Measurements from ENCODE around the gene AKNA.

AKNA gene

GRCh38 chr9:114318416-114318815, 69.4 kb downstream of the AKNA start:
- DNase-seq: no peak

DNA sequence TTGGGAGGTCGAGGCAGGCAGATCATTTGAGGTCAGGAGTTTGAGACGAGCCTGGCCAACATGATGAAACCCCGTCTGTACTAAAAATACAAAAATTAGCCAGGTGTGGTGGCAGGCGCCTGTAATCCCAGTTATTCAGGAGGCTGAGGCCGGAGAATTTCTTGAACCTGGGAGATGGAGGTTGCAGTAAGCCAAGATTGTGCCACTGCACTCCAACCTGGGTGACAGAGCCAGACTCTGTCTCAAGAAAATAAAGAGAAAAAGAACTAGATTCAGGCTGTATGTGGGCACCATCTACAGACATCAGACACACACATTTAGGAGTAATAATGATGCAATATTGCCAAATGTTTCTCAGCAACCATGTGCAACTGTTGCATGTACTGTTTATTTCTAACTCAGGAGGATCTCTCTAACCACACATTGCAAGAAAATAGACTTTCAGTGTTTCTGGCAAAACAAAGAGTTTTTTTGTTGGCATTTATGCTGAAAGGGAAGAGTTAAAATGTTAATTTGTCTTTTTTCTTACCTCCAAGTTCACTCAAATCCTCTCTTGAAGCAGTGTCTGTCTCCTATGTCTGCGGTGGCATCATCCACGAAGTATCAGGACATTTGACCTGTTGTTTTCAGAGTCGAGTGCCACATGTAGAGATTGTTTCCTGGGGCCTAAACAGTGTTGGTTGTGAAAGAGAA, 70.0 kb downstream of the AKNA start:
- no peak for DNase-seq

DNA sequence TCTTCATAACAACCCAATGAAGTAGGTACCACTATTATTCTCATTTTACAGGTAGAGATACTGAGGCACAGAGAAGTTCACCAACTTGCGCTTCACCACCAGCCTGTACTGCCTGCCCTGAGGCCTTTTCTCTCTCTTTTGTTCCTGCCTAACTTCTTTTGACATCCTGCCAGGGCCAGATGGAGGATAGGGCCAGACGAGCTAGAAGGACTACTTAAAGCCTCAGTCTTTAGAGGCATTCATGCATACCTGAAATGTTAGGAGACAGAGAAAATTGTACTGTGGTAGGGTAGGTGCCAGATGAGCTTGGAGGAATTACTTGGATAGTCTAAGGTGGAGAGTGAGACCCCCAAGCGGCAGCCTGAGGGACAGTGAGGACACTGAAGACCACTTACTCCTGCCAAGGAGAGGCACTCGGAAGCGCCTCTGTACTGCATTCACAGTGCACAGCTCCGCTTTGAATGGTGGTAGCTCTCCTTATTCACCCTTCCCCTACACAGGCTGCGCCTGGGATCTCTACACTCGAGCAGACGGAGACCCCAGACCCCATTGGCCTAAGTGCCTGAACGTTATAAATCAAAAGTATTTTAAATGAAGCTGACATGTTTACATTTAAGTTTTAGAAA, 71.1 kb downstream of the AKNA start:
- no peak for DNase-seq

- no peak for DNase-seq
Observed at GRCh38 chr9:114315723-114316363, 71.9 kb downstream of the AKNA start.

GRCh38 chr9:114314881-114315722, 72.7 kb downstream of the AKNA start:
- DNase-seq: no peak

GRCh38 chr9:114314256-114314867, 73.4 kb downstream of the AKNA start:
- DNase-seq: no peak

- DNase-seq: no peak
Observed at GRCh38 chr9:114313186-114313585, 74.6 kb downstream of the AKNA start.

DNA sequence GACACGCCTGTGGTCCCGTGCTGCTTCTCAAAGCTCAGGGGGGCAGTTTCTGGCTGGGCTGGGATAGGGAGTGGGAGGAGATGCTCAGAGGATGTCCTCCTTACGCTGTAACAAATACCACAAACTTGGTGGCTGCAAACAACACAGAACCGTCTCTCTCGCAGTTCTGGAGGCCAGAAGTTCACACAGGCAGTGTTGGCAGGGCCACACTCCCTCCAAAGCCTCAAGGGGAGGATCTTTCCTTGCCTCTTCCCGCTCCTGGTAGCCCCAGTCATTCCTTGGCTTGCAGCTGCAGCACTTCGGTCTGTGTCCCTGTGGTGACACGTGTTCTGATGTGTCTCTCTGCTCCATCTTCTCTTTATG, 75.3 kb downstream of the AKNA start:
- no peak for DNase-seq

GRCh38 chr9:114311571-114312512, 75.9 kb downstream of the AKNA start:
- DNase-seq: no peak

DNA sequence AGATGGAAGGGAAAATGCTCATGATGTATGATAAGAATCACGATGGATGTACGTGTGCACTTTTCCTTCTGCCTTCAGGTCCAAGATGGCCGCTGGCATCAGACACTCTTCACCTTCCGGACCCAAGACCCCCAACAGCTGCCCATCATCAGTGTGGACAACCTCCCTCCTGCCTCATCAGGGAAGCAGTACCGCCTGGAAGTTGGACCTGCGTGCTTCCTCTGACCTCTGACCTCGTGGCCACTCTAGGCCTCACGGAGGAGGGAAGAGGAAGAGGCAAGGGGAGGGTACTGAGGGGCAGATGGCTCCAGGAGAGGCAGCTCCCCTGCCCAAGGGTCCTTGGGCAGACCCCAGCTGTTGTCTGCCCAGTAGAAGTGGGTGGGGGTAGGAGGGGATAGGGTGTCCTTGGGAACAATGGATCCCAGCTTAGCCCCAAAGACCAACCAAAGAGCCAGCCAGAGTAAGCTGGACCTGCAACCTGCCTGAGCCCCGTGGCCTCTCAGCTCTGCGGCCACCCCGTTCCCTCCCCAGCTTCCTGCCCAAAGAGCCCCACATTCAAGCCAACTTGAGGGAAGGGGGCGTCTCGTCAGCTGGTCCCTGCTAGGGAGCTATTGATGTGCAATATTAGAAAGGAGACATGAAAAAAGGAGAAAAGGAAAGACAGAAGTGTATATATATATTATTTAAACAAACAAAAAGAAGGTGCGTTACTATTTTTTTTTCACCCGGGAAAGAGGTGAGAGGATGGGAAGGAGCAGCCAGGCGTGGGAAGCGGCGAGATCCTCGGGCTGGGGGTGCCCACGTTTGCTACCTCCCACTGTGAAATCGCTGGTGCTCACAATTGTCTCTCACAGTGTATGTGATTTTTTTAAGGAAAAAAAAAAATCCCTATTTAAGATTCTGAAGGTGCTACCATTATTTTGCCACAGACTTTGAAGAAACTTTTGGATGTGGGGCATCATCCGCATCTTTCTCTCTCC, 77.0 kb downstream of the AKNA start:
- no peak for DNase-seq

DNA sequence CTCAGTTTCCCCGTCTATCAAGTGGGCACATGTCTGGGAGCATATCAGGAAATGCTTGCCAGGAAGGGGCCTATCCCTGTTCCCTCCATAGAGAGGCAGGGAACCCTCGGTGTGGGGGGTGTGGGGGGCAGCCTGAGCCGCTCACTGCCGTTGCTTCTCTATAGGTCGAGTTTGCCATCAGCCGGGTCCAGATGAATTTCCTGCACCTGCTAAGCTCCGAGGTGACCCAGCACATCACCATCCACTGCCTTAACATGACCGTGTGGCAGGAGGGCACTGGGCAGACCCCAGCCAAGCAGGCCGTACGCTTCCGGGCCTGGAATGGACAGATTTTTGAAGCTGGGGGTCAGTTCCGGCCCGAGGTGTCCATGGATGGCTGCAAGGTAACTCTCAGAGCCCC, 78.7 kb downstream of the AKNA start:
- no peak for DNase-seq

DNA sequence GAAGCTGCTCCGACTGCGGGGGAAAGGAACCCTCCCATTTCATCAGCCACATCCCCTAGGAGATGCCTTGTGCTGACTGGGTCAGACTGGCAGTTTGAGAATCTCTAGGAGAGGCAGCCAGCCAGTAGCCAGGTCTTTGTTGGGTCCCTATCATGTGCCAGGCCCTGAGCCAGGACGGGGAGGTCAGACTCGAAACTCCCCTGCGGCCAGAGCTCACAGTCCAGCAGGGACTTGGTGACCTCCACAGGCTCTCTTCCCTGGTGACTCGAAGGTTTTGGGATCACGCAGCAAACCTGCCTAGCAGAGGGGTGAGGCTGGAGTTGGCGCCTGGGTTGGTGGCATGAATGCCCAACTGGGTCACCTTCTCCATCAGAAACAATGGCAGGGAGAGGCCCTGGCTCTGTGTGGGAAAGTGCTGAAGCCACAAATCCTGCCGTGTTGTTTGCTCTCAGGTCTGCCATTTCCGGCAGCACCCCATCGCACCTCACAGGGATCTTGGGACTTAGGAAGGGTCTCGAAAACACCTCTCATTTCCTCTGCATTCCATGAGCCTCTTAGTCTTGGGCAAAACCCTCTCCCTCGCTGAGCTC, 79.3 kb downstream of the AKNA start:
- DNase-seq: no peak

DNA sequence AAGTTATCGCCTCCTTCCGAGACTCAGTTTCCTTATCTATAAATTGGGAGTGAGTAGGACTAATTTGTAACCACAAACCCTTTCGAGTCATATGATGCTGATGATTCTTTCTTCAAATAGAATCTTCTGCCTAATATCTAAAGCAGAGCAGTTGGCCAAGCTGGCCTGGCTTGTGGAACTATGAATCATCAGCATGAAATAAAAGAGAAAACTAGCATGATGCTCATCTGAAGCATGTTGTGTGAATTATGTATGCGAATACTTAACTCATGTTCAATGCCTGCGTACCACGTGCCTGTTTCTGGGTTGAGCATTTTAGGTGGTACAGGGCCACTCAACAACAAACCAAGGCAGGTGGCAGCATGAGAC, 79.9 kb downstream of the AKNA start:
- no peak for DNase-seq

DNA sequence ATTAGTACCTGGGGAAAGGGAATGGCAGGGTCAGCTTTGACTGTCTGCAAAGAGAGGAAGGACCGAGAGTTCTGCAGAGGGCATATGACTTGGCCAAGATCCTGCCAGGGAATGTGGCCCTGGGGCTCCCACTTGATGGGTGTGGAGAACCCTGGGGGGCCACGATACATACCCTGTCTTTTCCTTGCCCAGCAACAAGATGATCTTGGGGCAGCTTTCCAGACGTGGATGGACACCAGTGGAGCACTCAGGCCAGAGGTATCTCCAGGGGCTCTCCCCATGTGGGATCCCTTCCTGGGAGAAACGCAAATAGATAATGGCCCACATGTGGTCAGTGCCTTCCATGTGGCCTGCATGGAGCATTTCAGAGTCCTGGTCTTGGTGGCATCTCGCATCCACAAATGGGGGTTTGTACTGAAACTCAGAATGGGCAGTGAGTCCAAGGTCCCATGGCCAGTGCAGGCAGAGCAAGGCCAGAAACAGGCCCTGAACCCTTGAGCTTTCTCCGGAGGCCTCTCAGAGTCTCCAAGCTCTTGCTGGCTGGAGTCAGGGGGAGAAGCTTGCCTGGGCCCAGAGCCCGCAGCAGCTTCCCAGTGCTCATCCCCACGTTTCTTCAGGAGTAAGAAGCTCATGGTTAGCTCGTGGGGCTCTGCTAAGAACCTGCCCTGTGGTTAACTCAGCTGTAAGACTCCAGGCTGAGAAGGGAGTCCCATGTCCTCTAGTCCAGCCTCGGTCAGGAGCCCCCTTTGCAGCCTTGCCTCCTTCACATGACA, 83.2 kb downstream of the AKNA start:
- DNase-seq: no peak

GRCh38 chr9:114303977-114304376, 83.8 kb downstream of the AKNA start:
- DNase-seq: no peak

DNA sequence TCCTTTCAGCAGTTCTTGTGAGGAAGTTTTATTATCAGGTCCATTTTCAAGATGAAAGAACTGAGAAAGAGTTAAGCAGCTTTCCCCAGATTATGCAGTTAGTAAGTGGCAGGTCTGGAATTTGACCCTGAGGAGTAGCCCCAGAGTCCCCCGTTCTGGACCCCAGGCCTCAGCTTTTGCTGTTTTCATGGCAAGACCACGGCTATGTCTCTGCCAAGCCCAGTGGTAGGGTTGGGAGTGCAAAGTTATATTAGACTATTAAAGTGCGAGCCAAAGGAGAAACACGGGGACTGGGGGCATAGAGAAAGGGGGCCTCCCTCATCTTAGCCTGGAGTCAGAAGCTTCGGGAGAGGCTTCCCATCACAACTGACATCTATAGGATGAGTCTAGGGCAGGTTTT, 84.2 kb downstream of the AKNA start:
- no peak for DNase-seq

DNA sequence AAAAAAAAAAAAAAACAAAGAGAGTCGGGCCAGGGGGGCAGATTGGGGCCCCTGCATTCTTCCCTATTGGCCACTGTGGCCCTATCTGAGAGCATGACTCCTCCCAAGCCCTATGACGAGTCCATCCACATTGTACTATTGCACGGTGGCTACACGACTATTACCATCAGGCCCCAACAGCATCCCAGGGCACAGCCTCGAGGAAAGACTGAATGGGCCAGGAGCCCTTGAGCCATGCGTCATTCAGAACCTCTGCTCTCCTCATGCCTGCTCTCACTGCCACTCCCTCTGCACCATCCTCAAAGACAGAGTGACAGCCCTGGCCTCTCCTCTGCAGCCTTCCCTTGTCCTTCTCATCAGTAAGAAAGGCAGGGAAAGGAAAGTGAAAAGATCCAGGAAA, 85.1 kb downstream of the AKNA start:
- no peak for DNase-seq

DNA sequence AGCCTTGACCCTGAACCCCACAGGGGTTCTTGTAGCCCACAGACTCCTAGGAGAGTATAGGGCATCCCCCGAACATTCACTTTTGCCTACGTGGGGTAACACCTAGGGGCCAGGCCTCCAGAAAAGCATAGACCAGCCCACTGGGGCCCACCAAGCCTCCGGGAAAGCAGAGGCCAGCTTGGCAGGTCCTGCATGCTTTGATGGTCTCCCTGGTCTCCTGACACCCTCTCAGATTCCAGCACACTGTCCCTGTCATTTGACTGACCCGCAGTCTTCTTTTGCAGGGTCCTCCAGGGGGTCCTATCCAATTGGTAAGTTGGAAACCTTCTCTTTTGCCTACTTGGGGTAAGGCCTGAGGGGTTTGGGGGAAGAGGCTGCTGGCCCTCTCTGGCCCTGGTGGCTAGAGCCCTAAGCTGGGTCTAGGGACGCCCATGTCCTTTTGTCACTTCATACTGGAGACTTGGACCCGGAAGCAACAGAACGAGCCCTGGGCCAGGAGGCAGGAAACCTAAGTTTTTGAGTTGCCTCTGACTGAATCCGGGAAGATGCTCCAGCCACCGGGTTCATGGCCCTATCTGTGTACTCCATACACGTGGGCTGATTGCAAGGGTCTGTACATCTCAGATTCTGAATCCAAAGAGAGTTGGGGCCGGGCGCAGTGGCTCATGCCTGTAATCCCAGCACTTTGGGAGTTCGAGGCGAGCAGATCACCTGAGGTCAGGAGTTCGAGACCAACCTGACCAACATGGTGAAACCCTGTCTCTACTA, 85.8 kb downstream of the AKNA start:
- no peak for DNase-seq
